GM12801 (cell line): ENCODE measurements around the gene TPO.

Source experiments
- CTCF ChIP-seq: IDR thresholded peaks from one replicate; pipeline ENCODE4 v1.5.1; 2011; ENCODE audit warnings: control low read depth; ENCODE audit not compliant: insufficient read length; ENCODE audit errors: extremely low read depth

Gene TPO

DNA sequence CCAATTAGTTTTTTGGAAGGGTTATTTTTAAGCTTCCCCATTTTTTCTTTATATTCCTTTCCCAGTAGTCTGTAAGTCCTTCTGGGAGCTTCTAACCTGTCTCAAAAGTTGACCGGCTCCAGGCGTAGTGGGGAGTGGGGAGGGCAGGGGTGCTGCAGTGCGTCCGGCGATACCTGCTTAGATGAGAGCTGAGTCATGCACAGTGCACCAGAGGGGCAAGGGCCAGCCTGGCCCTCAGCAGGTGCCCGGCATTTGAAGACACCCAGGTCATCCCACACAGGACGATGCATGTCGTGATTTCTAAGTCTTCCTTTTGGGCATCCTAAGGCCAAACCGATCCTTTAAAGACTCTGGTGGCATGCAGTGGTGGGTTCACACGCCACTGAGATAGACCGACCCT is 73.4 kb downstream of the TPO start:
- TF ChIP-seq CTCF: no peak

GRCh38 chr2:1487758-1488157 is 74.5 kb downstream of the TPO start:
- TF ChIP-seq CTCF: no peak

DNA sequence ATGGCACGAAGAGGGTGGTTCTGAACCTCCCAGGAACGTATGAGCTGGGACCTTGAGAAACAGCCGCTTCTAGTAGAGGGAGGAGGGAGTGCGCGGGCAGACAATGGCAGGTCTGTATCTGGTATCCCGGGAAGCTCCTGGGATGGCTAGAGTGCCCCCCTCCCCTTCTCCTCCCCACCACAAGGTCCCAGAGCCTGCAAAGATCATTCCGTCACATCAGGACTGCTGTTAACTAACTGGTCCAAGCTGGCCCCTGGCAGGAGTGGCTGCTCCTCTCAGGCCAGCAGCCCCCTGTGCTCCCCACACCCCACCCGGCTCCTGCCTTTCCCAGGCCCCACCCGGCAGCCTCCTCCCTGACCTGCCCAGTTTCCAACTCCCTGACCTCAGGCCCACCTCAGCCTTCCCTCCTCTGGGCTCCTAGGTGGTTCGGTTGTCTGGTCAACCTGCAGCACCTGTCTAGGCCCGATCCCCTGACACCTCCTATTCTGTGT is 75.0 kb downstream of the TPO start:
- no peak for TF ChIP-seq CTCF

DNA sequence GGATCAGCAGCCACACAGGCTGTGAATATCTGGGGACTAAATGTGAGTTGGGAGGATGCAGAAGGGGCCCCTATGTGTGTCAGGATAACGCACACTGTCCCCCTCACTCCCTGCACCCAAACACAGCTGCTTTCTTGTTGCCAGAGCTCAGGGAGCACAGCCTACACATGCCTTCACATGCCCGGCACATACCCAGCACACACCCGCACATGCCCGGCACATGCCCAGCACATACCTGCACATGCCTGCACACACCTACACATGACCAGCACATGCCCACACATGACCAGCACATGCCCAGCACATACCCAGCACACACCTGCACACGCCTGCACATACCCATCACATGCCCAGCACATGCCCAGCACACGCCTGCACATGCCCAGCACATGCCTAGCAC is 75.6 kb downstream of the TPO start:
- TF ChIP-seq CTCF: no peak

DNA sequence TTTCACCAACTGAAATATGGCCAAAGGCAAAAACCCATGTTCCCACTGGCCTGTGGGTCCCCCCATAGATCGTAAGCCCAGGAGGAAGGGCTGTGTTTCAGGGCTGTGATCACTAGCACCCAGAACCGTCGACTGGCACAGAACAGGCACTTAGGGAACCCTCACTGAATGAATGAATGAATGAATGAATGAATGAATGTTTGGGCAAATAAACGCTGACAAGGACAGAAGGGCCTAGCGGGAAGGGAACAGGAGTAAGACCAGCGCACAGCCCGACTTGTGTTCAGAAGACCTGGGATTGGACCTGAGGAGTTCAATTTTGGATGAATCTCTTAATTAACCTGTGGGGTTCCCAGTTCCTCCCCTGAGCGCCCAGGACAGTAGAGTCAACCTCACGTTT is 76.2 kb downstream of the TPO start:
- TF ChIP-seq CTCF: no peak

DNA sequence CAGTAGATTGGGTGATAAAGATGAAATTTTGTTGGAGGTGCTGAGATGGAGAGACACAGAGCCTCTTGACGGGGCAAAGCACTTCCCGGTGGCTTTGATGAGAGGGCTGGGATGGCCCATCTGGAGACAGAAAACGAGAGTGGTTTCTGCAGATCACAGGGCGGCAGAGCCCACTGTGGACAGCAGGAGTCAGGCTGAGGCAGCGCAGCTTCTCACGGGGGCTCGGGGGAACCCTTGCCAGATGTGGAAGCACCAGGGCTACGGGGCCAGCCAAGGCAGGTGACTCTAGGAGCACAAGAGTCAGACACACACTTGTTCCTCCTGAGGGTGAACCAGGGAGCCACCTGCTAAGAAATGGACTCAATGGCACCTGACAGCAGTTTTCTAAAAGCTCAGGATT is 78.5 kb downstream of the TPO start:
- TF ChIP-seq CTCF: no peak

GRCh38 chr2:1492711-1493430 is 79.6 kb downstream of the TPO start:
- no peak for TF ChIP-seq CTCF
